GM18520 (cell line): Measurements from ENCODE around the gene SETBP1.

ENCODE experiments used
- ATAC-seq: cut with Tn5 transposase; IDR thresholded peaks from one replicate; pipeline ENCODE4 v1.9.1; 2021; ENCODE audit not compliant: unreplicated experiment

Gene SETBP1

DNA sequence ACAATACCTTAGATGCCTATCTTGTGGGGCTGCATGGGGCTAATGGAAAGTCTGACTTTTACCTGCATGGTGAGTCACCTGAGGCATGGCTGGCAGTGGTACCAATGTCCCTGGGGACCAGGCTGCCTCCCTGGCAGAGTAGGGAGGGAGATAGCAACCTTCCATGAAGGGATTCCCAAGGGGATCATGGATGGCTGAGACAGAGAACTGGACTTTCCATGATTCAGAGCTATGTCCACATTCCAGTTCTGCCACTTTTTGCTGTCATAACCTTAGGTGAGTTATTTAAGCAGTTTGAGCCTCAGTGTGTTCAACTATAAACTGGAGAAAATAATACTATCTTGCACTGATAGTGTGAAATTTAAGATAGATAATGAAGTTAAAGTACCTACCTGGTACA lies 178.6 kb downstream of the SETBP1 start:
- no peak for ATAC-seq

DNA sequence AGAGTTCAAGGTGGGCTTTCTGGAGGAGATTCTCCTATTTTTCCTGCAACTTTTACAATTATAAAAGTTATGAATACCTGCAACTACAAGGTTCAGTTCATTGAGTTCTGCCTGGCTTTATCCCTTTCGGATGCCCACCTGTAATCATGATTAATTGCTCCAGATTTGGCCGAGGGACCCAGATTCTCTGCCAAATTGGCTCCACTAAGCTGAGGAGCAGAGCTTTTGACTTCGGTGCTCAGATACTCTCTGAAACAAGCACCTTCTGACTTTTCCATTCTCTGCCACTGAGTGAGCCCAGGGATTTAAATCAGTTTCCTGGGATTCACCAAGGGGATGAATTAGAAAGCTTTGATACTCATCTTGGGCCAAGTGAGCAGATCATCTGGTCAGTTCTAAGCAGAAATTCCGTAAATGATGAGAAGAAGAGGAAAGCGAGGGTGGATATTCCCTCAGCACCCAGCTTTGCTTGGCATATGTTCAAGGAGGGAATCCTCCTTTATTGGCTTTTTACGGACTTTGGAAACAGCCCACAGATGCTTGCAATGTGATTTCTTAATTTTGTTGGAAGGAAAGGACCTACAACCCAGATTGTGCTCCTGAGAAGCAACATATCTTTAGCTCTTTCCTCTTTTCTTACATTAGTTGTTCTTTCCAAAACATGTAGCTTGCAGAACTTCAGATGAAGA lies 179.2 kb downstream of the SETBP1 start:
- no peak for ATAC-seq

DNA sequence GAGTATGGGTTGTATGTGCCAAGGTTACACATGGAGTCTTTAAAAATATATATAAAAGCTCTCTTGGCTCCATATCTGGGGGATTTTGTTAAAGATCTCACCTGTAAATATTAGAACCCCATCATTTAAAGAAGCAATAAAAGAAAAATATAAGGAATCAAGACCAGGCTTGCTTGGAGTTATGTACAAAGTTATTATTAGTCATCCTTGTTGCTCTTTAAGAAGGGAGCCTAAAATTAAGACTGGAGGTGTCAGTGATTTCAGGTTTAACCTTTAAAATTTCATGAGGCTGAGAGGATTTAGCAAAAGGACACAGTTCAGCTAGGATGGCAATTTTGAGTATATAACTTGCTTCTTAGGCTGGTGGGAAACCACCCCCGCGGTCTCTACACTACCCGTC lies 181.4 kb downstream of the SETBP1 start:
- ATAC-seq = no peak

DNA sequence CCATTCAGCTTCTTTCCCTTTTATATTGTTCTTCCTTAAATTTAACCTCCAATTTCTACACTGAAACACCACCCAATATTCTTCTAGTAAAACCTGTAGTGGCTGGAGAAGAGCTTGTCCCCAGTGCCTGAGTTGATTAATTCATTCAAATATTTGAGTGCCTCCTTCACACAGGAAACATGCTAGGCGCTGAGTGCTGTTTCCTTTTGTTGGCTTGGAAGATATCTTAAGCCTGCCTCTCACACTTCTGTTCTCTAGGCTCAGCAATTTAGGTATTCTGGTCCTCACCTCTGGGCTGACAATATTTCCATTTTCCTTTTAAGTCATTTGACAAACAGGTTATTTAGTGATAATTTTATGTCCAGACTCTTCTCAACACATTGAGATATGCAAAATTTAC lies 185.4 kb downstream of the SETBP1 start:
- no peak for ATAC-seq

DNA sequence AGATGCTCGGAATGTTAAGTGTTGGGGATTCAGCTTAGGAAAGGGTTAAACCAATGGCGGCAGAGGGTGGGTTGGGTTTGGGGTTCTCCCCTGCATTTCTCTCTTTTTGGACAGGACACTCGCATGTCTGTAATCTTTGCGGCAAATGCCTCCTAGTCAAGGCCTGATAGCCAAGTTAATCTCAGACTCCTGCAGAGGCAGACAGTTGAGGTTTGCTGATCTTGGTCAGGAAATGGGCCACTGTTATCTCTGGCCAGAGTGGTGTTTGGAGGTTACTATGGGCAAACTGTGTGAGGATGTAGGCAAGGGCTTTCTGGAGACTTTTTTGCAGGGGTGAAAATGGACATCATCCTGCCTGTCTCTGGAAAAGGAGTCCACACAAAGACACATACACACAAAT lies 188.8 kb downstream of the SETBP1 start:
- no peak for ATAC-seq

DNA sequence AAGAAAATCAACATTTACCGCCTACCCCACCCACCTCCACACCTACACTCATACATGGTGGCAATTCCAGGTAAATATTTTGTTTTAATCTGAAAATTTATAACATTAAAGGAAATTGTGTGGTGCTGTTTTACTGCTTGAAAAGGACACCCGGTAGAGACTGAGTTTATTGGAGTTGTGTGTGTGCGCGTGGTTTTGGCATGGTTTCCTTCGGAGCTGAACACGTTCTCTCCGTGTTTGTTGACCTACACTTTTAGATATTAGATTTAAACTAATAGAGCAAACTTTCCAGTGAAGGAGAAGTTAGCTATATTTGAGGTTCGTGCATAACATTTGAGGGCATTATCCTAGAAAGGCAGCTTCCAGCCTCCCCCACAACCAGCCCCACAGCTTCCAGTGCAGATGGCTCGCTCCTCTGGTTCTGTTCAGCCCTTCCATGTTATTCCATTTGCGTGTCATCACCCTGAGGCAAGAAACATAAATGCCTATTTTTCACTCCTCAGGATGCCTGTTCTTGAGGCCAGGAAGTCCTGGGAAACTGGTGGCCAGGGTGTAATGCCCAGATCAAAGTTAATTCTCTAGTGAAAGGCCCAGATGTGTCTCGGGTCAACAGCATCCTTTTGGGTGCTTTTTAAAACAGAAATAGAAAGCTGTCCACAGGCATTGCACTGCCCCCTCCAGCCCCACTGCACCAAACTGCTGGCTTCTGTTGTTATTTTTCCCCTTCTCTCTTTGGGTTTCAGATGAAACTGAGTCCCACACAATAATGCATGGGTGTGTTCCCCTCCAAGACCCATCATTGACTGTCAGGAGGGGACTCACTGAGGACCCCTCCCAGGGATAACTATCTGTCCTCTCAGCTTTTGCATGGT lies 190.2 kb downstream of the SETBP1 start:
- peak; percentile 15 for ATAC-seq

DNA sequence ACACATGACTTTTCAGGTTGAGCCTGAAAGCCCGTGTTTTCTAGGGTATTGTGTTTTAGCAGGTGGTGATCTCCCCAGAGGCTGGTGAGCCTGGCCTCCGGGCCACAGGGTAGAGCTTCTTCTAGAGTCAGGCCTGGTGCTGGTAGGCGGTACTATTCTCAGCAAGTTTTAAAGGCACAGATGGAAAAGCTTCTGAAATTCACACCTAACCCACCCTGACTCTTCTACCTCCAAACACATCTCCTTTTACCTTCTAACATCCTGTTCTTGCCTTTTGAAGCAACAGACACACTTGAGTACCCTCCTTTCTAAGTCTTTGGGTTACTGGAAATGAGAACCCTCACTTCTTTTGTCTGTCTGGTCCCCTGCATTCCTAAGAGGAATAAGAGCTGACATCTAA lies 191.1 kb downstream of the SETBP1 start:
- ATAC-seq = peak; percentile 95

DNA sequence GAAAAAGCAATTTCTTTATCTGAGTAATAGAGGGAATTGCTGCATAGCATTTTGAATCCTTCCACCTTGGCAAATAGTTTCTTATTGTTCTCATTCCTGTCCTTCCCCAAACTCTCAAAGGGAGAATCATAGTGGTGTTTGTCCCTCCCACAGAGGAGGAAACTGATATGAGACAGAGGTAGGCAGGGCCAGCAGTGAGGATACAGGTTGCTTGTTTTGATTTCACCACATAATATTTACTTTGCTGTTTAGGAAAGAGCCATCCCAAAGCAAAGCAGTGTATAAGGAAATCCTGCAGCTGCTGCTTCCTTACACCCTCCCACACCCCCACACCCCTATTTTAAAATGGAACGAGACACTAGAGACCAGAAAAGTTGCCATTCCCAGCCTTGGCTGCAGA lies 195.3 kb downstream of the SETBP1 start:
- no peak for ATAC-seq

DNA sequence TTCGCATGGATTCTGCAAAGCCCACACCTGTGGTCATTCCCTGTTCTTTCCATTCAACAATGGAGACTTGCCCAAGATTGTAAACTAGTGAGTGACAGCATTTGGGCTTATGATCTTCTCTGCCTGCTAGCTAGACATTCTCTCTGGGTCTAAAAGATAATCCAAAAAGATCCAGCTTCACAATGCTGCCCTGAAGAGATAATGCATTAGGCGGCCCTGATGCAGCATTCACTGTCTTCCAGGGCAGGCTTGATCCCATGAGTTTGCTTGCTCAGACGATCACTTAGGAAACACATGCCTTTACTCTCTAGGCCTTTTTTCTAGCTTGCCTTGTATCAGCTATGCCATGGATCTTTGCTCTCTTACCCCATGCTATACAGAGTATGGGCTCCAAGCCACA lies 196.1 kb downstream of the SETBP1 start:
- ATAC-seq = no peak

DNA sequence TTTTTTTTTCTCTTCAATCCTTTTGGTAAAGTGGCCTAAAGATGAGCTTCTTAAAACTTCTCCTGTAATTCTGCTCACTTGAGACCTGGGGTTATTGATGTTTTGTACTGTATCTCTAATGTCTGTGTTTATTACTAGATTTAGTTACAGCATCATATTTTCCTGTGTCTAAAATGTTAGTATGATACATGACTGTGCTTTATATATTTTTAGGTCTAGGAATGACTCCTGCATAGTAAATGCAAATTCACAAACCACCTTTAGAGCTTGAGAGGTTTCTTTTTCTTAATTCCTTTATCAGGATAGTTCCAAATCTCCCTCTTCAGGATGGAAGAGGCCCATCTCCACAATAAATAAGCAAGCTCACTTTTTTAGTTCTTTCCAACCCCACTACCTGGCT lies 197.6 kb downstream of the SETBP1 start:
- no peak for ATAC-seq

DNA sequence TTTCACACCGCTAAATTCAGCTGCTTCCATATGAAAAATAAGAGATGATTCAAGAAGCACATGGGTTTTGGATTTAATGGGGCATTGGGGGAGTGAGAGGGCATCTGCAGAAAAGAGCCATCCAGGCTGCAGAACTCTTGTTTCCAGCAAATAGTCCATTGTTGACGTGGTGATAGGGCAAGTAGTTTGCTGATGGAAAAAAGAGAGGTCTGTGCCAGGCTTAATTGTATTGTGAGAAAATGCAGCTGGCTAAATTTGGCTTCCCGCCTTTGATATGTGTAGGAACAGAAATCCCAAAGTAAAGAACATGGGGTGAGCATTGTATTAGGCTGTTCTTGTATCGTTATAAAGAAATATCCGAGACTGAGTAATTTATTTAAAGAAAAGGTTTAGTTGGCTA lies 199.5 kb downstream of the SETBP1 start:
- no peak for ATAC-seq

DNA sequence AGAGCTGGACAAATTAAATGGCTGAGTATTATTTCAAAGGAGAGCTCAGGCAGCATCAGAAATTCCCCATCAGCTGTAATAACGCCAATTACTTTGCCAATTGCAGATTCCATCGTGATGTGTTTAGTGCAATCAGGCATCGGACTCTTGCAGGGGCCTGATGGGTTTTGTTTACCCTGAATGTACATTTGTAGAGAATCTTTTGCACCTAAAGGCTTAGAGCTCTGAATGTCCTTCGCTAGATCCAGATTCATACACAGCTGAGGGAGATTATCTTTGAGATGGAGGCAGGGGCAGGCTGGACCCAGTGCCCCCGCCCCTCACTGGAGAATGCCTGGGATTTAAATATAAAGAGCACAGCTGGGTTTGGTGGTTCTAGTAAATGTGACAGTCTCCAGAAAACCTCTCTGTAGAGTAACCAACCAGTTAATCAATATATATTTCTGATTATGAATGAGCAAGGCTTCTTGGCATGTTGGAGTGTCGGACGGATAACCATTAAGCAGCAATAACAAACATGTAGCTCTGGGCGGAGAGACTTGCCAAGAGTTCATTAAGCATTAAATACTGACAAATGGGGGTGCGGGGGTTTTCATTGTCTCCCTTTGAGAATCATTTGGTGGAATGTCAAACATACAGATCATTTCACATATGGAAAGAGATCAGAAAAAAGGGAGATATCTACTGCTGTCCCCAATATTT lies 200.9 kb downstream of the SETBP1 start:
- no peak for ATAC-seq

DNA sequence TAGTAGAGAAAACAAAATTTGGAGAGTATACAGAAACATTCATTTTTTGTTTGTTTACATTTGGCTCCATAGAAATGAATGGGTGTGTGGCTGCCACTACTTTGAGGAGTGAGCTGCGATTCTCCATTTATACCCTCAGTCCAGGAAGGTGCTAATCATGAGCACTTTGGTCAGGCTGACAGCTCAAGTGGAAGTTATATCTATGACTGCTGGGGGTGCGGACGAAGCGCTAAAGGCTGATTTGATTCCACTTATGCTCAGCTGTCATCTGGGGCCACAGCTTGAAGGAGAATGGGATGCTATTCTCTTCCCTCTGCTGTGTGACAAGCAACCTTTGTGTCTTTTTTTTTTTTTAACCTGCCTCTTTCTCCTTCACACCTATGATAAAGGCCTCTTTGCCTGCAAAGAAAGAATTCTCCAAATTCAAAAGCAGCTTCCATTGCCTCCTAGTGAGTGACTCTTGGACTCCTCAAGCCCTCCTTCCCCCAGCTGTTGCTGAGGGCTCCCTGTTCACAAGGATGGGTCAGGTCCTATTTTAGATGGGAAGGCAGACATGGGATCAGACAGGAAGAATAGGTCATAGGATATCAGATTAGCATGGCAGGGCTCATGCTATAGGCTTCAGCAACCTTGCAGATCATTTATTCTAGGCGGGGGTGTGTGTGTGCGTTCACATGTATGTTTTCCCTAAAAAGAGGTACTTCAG lies 201.6 kb downstream of the SETBP1 start:
- no peak for ATAC-seq

DNA sequence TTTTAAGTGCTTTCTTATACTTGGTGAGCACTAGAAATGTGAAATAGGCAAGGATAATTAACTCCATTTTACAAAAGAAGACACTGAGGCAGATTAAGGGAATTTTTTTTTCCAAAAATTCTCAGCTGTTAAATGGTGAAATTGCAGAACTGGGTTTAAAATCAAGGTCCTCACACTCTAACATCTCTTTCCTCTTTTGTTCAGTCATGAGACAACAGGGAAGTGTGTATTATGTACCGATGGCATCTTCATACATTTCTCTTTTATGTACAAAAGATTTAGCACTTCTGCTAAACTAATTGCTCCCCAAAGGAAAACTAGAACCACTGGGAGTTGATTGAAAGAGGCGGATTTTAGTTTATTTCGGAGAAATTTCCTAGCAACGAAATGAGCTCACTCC lies 203.0 kb downstream of the SETBP1 start:
- ATAC-seq = no peak

DNA sequence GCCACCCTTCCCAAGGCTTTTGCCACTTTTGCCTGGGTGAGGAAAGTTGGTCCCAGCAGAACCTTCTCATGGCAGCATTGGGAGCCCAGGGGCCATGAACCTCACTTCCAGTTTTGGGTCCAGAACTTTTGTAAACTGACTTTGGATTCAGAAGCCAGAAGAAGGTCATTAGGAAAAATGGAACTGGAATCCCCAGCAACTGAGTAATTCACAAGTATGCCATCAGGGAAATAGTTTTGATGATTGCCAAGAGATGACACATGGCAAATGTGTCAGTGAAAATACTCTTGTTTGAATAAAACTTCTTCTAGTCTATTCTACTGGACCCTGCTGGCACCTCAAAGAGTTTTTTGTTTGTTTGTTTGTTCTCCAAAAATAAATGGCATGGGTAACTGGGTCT lies 203.7 kb downstream of the SETBP1 start:
- ATAC-seq = no peak

DNA sequence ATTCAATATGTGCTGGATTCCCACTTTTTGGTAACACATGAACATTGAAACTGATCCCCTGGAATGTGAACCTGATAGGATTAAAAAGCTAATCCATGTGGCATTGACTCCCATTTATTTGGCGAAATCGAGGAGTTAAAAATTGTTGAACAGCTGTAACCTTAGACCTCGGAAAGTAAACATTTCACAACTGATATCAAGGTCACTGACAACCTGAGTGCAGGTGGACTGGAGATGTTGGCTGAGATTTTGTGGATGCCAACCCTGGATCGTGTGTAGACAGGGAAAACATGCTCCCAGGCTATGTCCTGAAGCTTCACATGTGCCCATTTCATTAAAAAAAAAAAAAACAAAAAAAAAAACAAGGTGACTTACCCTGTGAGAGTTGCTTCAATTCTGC lies 204.8 kb downstream of the SETBP1 start:
- ATAC-seq = no peak

DNA sequence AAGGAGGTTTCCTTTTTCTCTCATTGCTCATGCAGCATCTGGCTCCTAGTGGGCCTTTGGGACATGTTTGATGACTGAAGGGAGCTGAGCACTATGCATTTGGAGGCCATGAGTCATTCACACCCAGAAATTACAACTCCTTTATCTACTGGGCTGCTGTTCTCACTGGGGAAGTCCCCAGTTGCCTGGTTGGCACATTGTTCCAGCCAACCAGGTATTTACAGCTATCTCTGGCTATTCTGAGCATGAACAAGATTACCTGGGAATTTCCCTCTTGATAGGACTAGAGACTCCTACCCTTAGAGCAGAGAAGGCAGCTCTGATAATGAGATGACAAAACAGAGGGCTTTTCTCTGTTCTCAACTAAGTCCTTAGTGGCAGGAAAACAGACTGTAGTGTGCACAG lies 206.5 kb downstream of the SETBP1 start:
- ATAC-seq = peak; percentile 91

DNA sequence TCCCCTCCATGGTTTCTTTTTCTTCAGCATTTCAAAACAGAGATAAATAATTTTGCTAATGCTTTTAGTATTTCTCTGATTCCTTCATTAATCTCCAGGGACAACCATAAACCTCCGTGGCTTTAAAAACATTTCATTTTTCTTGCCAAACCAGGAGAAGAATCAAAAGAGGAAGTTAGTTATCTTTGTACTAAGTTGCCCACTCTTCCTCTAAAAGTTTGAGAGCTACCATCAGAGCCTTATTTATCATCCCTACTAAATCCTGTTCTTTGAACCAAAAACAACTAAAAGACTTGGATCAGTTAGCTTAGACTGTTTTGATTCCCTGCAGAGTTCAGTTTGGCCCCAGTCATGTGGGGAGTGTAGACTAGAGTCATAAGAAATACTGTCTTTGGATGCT lies 208.4 kb downstream of the SETBP1 start:
- no peak for ATAC-seq

DNA sequence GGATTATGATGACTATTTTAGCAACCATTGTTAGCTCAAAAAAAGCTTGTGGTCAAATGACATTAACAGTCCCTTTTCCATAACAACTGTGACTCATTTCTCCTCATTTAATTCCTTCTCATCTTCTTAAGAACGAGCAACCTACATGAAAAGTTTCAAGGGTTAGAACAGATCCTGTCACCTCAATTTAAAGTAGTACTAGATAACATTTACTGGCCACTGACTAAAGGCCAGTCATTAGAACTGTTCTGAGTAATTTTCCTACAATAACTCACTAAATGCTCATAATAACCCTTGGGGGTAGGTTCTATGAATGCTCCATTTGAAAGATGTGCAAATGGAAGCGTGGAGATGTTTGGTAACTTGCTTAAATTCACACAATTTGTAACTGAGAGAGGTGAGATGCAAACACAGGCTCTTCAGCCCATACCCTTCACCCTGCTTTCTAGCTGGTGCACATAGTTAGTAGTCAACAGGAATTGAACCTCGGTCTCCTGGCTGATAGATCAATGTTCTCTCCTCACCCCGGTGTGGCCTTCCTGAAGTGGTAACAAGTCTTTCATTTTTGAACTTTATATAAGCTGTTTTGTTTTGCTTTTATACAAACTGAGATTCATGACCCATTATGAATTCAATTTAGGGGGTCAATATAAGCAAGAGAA lies 212.5 kb downstream of the SETBP1 start:
- no peak for ATAC-seq

DNA sequence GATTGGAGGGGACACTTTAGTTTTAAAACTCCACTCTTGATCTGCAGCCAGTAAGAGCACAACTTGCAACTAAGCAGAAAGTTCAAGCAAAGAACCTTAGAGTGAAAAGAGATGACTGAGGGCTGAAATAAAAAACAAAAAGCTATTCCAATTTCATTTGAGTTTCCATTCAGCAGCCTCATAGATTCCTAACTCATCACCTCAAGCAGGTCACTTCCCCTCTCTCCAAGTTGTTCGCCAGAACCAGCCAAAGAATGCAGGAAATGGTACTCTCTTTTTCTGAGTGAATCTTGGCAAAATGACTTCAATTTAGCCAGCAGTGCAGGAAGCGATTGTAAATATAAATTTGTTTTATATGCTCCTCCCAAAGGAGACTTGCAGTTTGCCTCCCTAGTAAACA lies 213.3 kb downstream of the SETBP1 start:
- ATAC-seq = no peak
